Measurements from ENCODE around the gene L3MBTL2.

L3MBTL2 gene

GRCh38 chr22:41206719-41207118 lies 1.6 kb downstream of the L3MBTL2 start:
- Histone ChIP-seq H3K27me3 (ENCODE audit: low read length) (no peaks in the 10 kb centered on the region), H3K4me3 (ENCODE audit: insufficient read depth, low read length, poor library complexity, severe bottlenecking) (peak overlapping the region; percentile 5), H2AFZ (ENCODE audit: low read depth, low read length, severe bottlenecking) (no peak overlapping the region), H3K9me2 (replicated peaks; ENCODE audit: insufficient read depth, low read length) (no peaks in the 10 kb centered on the region), H3K9ac (ENCODE audit: low read length) (peak overlapping the region; percentile 20; the same call in 1 of the 2 replicates), H3F3A (ENCODE audit: insufficient read depth) (peaks cover 20% of the 10 kb centered on the region), H3K79me2 (ENCODE audit: insufficient read depth, low read length) (peaks cover 25% of the 10 kb centered on the region), H3K36me3 (ENCODE audit: low read length) (peaks cover 8% of the 10 kb centered on the region; the same call in 1 of the 2 replicates), H3K4me2 (ENCODE audit: low read depth, low read length, poor library complexity, severe bottlenecking) (peak overlapping the region; percentile 77), H3K27ac (ENCODE audit: low read depth, low read length) (peak overlapping the region; percentile 91), H4K20me1 (ENCODE audit: low read depth, low read length) (no peaks in the 10 kb centered on the region), H3K9me3 (ENCODE audit: insufficient read depth, low read length) (no peaks in the 10 kb centered on the region)
- no peak for TF ChIP-seq EZH2phosphoT487 (conservative IDR thresholded peaks at IDR 0.05; ENCODE audit: low read length)
- TF ChIP-seq, protein P1, sequence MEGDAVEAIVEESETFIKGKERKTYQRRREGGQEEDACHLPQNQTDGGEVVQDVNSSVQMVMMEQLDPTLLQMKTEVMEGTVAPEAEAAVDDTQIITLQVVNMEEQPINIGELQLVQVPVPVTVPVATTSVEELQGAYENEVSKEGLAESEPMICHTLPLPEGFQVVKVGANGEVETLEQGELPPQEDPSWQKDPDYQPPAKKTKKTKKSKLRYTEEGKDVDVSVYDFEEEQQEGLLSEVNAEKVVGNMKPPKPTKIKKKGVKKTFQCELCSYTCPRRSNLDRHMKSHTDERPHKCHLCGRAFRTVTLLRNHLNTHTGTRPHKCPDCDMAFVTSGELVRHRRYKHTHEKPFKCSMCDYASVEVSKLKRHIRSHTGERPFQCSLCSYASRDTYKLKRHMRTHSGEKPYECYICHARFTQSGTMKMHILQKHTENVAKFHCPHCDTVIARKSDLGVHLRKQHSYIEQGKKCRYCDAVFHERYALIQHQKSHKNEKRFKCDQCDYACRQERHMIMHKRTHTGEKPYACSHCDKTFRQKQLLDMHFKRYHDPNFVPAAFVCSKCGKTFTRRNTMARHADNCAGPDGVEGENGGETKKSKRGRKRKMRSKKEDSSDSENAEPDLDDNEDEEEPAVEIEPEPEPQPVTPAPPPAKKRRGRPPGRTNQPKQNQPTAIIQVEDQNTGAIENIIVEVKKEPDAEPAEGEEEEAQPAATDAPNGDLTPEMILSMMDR (IDR thresholded peaks at IDR 0.05; ENCODE audit: insufficient read depth, low read length, poor library complexity, severe bottlenecking): no peak

DNA sequence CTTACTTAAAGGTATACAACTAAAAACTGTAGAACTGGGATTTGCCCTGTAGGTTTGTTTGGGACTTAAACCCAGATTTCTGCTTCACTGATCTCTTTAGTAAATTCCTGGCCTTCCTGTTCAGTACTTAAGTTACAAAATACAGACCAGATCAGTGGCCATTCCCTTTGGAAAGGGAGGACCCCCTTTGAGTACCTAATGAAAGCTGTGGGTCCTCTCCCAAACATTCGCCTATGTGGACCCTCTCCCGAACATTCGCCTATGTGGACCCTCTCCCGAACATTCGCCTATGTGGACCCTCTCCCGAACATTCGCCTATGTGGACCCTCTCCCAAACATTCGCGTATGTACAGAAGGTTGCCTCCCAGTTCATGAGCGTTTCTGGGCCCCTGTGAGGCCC lies 10.3 kb downstream of the L3MBTL2 start:
- Histone ChIP-seq H3K9ac (ENCODE audit: low read length) (no peak overlapping the region), H3K79me2 (ENCODE audit: insufficient read depth, low read length) (no peaks in the 10 kb centered on the region), H3K27ac (ENCODE audit: low read depth, low read length) (no peak overlapping the region), H3K4me3 (ENCODE audit: insufficient read depth, low read length, poor library complexity, severe bottlenecking) (no peak overlapping the region), H3K27me3 (ENCODE audit: low read length) (no peaks in the 10 kb centered on the region), H4K20me1 (ENCODE audit: low read depth, low read length) (no peaks in the 10 kb centered on the region), H3K4me2 (ENCODE audit: low read depth, low read length, poor library complexity, severe bottlenecking) (no peak overlapping the region), H2AFZ (ENCODE audit: low read depth, low read length, severe bottlenecking) (no peak overlapping the region), H3K9me2 (replicated peaks; ENCODE audit: insufficient read depth, low read length) (no peaks in the 10 kb centered on the region), H3K9me3 (ENCODE audit: insufficient read depth, low read length) (no peaks in the 10 kb centered on the region), H3K36me3 (ENCODE audit: low read length) (peaks cover 11% of the 10 kb centered on the region; the same call in 1 of the 2 replicates), H3F3A (ENCODE audit: insufficient read depth) (no peaks in the 10 kb centered on the region)
- TF ChIP-seq, protein P1 (IDR thresholded peaks at IDR 0.05; ENCODE audit: insufficient read depth, low read length, poor library complexity, severe bottlenecking): no peak
- TF ChIP-seq EZH2phosphoT487 (conservative IDR thresholded peaks at IDR 0.05; ENCODE audit: low read length): no peak

- H3K4me2 ChIP-seq (ENCODE audit: low read depth, low read length, poor library complexity, severe bottlenecking): no peak overlapping the region
- TF ChIP-seq, protein P1 (IDR thresholded peaks at IDR 0.05; ENCODE audit: insufficient read depth, low read length, poor library complexity, severe bottlenecking): no peak
- no peak for TF ChIP-seq EZH2phosphoT487 (conservative IDR thresholded peaks at IDR 0.05; ENCODE audit: low read length)
- H3K9me2 ChIP-seq (replicated peaks; ENCODE audit: insufficient read depth, low read length): no peaks in the 10 kb centered on the region
- H3K9ac ChIP-seq (ENCODE audit: low read length): no peak overlapping the region
- no peaks in the 10 kb centered on the region for H4K20me1 ChIP-seq (ENCODE audit: low read depth, low read length)
- H3K36me3 ChIP-seq (ENCODE audit: low read length): peaks cover 8% of the 10 kb centered on the region; the same call in 1 of the 2 replicates
- no peak overlapping the region for H2AFZ ChIP-seq (ENCODE audit: low read depth, low read length, severe bottlenecking)
- no peak overlapping the region for H3K4me3 ChIP-seq (ENCODE audit: insufficient read depth, low read length, poor library complexity, severe bottlenecking)
- no peaks in the 10 kb centered on the region for H3F3A ChIP-seq (ENCODE audit: insufficient read depth)
- H3K79me2 ChIP-seq (ENCODE audit: insufficient read depth, low read length): no peaks in the 10 kb centered on the region
- no peaks in the 10 kb centered on the region for H3K27me3 ChIP-seq (ENCODE audit: low read length)
- no peak overlapping the region for H3K27ac ChIP-seq (ENCODE audit: low read depth, low read length)
- no peaks in the 10 kb centered on the region for H3K9me3 ChIP-seq (ENCODE audit: insufficient read depth, low read length)
Observed at GRCh38 chr22:41215926-41216325, 10.8 kb downstream of the L3MBTL2 start.
